Stimulated activated CD4-positive, alpha-beta T cell treated with anti-CD3 and anti-CD28 coated beads, Interleukin-1b, Interleukin-23, amount 100 ng/mL, for 48 hours (primary cell): ENCODE measurements around the gene PKN1.
A peak's percentile ranks its signal among the peaks of the same experiment; 100 is the strongest.

ENCODE experiments used
- DNase-seq: peaks from one replicate; pipeline ENCODE4 v3.0.0-alpha.2; 2020

The PKN1 gene

GRCh38 chr19:14407605-14408484 is 25.3 kb upstream of the PKN1 start:
- DNase-seq: no peak

- no peak for DNase-seq
Measured at GRCh38 chr19:14408491-14409145, 24.5 kb upstream of the PKN1 start.

GRCh38 chr19:14409146-14410023 is 23.7 kb upstream of the PKN1 start:
- no peak for DNase-seq

GRCh38 chr19:14410091-14411051 is 22.7 kb upstream of the PKN1 start:
- DNase-seq: no peak

- no peak for DNase-seq
Measured at GRCh38 chr19:14411161-14411937, 21.8 kb upstream of the PKN1 start.

GRCh38 chr19:14411938-14412245 is 21.2 kb upstream of the PKN1 start:
- DNase-seq: no peak

GRCh38 chr19:14412324-14412995 is 20.6 kb upstream of the PKN1 start:
- DNase-seq: no peak

- DNase-seq: no peak
Measured at GRCh38 chr19:14412996-14413692, 20.0 kb upstream of the PKN1 start.

GRCh38 chr19:14413693-14414181 is 19.4 kb upstream of the PKN1 start:
- no peak for DNase-seq

- DNase-seq: no peak
Measured at GRCh38 chr19:14414926-14415690, 18.0 kb upstream of the PKN1 start.

- DNase-seq: no peak
Measured at GRCh38 chr19:14416817-14417231, 16.3 kb upstream of the PKN1 start.

- peak; percentile 86 for DNase-seq
Measured at GRCh38 chr19:14418856-14419105, 14.3 kb upstream of the PKN1 start.

GRCh38 chr19:14419106-14419813 is 13.8 kb upstream of the PKN1 start, which contains the start of gene DDX39A:
DDX39A (minus strand) TSS chr19:14419341; CDS start chr19:14413220, 6,121 bp downstream.
- DNase-seq: peak; percentile 98

GRCh38 chr19:14425696-14426138 is 7.4 kb upstream of the PKN1 start:
- no peak for DNase-seq

- no peak for DNase-seq
Measured at GRCh38 chr19:14427461-14427860, 5.6 kb upstream of the PKN1 start.

- no peak for DNase-seq
Measured at GRCh38 chr19:14428882-14429416, 4.2 kb upstream of the PKN1 start.

- DNase-seq: no peak
Measured at GRCh38 chr19:14430712-14431111, 2.4 kb upstream of the PKN1 start.
